ENCODE measurements around the gene CRX.
"Not testable (repeated sequence)": the region's sequence is repeated elsewhere in the genome, so short reads cannot be mapped to it uniquely, and the experiment has no call there.

Gene CRX

DNA sequence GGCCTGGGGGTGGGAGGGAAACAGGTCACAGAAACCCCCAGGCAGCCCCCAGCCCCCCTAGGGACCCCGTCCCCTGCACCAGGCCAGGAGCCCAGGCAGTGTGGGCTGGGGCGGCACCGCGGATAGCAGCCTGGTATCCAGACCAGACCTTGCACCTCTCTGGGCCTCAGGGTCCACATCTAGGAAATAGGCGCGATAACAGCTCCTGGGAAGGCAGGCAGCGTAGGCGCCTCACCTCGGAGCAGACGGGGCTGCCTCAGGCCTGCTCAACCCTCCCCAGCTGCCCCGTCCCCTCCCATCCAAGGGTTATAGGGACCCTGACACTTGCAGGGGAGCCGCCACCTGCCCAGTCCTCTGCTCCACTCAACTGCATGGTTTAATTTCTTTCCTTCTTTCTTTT, 18.1 kb upstream of the CRX start:
- not testable (repeated sequence) for DNase-seq (ENCODE audit: low read depth)

DNA sequence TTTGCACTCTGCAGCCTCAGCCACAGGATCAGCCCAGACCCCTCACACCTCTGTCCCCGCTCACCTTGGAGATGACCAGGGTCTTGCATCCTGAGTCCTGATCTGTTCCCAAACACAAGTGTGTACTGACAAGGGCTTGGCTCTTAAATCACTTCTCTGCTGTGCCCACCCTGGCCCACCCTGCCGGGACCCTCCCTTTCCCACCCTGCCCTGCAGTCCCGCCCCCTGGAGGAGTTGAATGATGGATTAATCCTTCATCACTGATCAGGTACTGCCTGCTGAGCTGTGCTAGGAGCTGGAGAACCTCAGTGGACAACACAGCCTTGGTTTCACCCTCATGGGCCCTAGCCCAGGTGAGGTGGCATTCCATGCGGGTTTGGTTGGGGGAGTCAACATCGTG, 17.3 kb upstream of the CRX start, which contains the start of gene TPRX1:
Gene TPRX1, minus strand, starts transcription at position 101 of the 400 bp plus-strand sequence. Its CDS starts 12 bp downstream, at position 89.
- not testable (repeated sequence) for DNase-seq (ENCODE audit: low read depth)

DNA sequence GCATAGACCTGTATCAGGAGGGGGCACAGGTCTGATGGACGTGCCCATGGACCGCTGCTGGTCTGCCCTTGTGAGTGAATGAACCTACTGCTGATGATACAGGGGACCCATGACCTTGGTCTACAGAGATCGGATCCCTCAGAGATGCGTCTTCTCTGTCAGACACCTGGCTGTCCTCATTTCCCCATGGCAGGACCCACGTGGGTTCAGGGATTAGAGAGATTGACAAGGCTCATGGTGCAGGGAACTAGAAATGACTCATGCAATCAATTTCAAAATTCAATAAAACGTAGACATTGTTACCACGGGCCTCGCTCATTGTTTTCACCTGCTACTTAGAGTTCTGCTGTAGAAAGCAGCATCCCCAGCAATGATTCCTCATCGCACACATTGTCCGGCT, 16.4 kb upstream of the CRX start:
- no peak for DNase-seq (ENCODE audit: low read depth)

DNA sequence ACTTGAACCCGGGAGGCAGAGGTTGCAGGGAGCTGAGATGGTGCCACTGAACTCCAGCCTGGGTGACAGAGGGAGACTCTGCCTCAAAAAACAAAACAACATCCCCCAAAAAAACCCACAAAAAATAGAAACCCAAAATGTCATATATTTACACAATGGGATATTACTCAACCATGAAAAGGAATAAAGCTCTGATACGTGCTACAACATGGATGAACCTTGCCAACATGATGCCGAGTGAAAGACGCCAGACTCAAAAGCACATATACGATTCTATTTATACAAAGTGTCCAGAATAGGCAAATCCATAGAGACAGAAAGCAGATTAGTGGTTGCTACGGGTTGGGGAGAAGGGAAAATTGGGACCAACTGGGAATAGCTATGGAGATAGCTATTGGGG, 15.3 kb upstream of the CRX start:
- DNase-seq (ENCODE audit: low read depth): no peak

DNA sequence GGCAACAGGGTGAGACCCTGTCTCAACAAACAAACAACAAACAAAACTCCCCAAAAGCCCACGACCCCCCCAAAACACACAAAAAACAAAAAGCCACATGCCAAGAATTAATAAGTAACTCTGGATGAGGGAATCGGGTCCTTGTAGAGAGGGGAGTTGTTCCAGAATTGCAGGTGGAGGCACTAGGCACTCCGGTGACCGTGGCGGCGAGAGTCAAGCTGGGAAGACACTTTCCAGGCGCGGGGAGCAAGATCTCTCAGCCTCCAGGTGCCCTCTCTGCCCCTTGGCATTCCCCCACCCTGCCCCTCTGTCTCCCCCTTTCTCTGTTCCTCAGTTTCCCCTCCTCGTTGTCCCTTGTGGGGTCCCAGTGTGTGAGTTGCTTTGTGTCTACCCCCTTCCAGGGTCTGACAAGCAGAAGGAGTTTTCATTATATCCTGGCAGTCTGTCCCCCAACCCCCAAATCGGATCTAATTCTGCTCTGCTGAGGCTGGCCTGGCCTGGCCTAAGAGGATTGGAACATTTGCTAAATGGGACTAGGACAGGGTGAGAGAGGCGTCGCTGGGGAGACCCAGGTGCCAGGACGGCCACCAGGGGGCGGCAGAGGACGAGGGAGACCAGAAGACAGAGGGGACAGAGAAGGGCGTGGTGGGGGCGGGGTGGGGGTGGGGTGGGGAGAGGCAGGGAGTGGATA, 8.3 kb upstream of the CRX start:
- DNase-seq (ENCODE audit: low read depth): peak; percentile 69

DNA sequence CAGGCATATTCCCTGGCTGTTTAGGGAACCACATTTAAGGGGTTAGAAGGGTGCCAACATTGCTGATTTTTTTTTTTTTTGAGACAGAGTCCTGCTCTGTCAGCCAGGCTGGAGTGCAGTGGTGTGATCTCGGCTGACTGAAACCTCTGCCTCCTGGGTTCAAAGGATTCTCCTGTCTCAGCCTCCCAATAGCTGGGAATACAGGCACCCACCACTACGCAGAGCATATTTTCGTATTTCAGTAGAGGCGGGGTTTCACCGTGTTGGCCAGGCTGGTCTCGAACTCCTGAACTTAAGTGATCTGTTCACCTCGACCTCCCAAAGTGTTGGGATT, 7.8 kb upstream of the CRX start:
- DNase-seq (ENCODE audit: low read depth): no peak

DNA sequence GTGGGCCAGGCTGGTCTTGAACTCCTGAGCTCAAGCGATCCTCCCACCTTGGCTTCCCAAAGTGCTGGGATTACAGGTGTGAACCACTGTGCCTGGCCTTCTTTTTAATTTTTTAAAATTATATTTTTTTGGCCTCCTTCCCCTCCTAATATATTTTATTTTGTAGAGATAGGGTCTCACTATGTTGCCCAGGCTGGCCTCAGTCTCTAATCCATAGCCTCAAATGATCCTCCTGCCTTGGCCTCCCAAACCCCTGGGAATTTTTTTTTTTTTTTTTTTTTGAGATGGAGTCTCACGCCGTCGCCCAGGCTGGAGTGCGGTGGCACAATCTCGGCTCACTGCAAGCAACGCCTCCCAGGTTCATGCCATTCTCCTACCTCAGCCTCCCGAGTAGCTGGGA, 5.5 kb upstream of the CRX start:
- DNase-seq (ENCODE audit: low read depth): not testable (repeated sequence)

DNA sequence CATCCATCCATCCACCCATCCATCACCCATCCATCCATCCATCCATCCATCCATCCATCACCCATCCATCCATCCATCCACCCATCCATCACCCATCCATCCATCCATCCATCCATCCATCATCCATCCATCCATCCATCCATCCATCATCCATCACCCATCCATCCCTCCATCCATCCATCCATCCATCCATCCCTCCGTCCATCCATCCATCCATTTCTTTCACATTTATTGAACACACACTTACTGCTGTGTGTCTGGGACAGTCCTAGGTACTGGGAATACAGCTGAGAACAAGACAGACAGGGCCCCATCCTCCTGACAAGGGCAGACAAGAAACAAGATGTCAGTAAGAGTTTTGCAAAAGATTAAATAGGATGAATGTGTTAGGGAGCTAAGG, 3.5 kb upstream of the CRX start:
- not testable (repeated sequence) for DNase-seq (ENCODE audit: low read depth)

DNA sequence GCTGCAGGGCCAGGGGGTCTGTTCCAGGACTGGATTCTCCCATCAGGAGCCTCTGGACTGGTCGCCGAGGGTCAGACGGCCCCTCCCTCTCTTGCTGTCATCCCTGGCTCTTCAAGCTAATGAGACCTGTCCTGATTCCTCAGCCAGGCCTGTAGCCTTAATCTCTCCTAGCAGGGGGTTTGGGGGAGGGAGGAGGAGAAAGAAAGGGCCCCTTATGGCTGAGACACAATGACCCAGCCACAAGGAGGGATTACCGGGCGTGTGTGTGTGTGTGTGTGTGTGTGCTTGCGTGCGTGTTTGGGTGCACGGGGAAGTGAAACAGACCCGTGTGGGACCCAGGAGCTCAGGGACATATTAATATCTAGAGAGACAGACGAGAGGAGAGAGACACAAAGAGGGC, 1.9 kb upstream of the CRX start:
- DNase-seq (ENCODE audit: low read depth): no peak

DNA sequence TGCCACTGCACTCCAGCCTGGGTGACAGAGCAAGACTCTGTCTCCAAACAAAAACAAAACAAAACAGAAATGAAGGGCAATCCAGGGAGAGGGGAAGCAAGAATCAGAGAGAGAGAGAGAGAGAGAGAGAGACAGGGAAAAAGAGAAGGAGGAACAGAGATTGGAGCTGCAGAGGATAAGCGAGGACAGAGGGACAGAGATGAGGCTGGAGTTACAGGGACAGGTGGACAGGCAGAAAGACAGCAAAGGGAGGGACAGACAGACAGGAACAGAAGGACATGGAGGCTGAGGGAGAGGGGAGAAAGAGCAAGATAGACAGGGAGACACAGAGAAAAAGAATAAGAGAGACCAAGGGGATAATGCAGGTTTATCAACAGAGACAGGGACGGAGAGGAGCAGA, 1.3 kb upstream of the CRX start:
- no peak for DNase-seq (ENCODE audit: low read depth)

DNA sequence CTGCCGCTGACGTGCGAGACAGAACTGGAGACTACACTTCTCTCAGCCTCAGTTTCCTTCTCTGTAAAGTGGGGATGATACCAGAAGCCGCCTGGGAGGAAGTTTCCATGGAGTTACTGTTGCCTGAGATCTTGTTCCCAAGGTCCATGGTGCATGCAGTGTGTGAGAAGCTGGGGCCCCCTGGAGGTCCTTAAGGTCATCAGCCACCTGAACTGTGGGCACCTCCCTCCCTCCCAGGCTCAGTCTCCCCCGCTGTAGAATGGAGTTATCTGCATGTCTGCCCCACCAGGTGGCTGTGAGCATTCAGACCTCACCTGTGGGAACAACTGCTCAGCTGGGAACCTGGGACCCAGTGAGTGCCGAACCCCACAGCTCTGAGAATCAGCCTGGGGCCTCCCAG, 2.7 kb downstream of the CRX start:
- no peak for DNase-seq (ENCODE audit: low read depth)

DNA sequence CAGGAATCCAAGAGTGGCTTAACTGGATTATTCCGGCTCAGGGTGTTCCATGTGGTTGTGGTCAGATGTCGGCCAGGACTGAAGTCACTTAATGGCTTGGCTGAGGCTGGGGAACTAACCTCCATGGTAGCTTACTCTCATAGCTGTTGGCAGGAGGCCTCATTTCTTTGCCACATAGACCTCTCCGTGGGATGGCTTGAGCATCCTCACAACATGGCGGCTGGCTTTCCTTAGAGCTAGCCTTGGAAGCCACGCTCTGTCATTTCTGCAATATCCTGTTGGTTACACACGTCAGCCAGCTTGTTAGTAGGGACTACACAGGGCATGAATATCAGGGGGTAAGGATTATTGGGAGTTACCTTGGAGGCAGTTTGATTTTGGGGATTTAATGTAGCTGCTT, 5.1 kb downstream of the CRX start:
- no peak for DNase-seq (ENCODE audit: low read depth)

DNA sequence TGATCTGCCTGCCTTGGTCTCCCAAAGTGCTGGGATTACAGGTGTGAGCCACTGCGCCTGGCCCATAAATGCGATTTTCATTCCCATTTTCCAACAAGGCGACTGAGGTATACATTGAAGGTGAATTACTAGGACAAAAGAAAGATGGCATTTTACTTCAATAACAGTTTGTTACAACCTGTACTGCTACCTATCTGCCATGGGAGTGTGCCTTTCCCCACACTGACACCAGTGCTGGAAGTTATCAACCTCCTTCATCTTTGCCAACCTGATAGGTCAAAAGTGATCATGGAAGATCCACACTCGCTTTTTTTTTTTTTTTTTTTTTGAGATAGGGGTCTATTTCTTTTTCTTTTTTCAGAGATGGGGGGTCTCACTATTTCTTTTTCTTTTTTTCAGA, 11.0 kb downstream of the CRX start:
- DNase-seq (ENCODE audit: low read depth): no peak

DNA sequence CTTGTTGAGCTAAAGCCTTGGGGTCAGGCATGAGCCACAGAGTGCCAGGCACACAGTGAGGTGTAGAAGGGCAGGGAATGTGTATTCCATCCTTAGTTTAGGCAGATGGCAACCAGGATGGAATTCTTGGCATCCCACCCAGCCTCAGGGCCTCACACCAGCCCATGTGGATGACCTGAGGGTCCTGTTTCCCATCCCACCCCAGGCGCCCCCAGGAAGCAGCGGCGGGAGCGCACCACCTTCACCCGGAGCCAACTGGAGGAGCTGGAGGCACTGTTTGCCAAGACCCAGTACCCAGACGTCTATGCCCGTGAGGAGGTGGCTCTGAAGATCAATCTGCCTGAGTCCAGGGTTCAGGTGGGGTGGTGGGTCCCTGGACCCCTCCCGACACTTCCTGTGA, 14.3 kb downstream of the CRX start:
- DNase-seq (ENCODE audit: low read depth): no peak

DNA sequence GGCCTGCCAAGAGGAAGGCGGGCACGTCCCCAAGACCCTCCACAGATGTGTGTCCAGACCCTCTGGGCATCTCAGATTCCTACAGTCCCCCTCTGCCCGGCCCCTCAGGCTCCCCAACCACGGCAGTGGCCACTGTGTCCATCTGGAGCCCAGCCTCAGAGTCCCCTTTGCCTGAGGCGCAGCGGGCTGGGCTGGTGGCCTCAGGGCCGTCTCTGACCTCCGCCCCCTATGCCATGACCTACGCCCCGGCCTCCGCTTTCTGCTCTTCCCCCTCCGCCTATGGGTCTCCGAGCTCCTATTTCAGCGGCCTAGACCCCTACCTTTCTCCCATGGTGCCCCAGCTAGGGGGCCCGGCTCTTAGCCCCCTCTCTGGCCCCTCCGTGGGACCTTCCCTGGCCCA, 17.7 kb downstream of the CRX start:
- no peak for DNase-seq (ENCODE audit: low read depth)

DNA sequence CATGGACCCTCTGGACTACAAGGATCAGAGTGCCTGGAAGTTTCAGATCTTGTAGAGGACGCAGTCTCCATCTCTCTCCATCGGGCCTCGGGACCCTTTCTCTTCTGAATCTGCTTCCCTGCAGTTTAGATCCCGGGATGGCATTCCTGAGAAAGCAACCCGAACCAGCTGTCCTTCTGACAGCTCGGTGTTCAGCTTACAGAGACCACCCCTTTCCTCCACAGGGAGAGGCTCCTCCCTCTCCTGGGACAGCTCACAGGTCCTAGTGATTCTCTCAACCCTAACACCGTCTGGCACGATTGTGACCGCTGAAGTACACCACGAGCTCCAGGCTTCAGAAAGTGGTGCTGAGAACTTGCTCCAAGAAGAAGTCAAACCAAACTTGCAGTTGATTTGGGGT, 18.2 kb downstream of the CRX start:
- no peak for DNase-seq (ENCODE audit: low read depth)

DNA sequence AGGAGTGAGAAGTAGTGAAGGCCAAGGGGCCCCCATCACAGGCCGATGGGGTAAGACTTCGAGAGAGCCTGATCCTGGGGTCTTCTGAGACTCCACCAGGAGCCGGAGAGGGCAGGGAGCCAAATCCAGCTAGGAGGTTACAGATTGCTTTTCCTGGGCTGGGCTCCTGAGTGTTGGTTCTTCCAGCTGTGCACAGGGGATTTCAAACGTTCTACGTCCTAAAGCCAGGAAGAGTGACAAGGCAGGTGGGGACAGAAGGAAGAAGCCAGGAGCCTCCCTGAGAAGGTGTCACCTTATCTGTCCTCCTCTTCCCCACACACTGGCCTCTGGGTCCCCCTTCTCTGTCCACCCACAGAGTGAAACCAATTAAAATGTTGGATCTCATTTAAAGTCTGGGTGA, 21.2 kb downstream of the CRX start:
- no peak for DNase-seq (ENCODE audit: low read depth)

DNA sequence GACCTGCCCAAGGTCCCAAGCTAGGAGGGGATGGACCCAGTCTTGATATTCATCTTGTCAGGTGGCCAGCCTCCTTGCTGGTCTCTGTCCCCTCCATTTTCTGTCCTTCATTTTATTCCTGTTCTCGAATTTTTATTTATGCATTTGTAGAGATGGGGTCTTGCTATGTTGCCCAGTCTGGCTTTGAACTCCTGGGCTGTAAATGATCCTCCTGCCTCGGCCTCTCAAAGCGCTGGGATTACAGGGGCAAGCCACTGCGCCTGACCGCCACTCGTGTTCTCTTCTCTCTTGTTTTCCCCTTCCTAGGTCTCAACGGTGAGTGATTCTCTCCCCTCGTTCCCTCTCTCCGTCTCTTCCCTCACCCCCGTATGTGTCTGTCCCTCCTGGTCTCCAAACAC, 26.7 kb downstream of the CRX start:
- DNase-seq (ENCODE audit: low read depth): no peak

DNA sequence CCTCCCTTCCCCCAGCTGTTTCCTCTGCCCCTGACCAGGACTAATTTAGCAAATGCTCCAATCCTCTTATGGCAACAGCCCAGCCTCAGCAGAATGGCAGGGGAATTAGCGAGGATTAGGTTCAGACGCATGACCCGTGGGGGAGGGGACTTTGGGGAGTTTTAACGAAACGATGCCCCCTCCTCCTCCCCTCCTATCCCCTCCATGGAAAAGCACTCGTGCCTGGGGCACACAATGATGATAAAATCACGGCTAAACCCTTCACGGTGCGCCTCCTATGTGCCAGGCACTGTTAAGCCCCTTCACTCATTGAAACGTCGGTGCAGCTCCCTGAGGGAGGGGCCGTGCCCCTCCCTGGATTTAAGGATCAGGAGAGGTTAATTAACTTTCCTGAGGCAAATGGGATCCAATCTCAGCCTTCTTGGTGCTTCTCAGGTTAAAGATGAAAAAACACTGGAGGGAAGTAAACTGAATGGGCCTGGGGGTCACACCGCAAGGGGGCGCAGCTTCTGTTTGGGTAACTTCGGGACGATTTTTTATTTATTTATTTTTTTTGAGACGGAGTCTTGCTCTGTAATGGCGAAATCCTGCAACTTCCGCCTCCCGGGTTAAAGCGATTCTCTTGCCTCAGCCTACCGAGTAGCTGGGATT, 27.2 kb downstream of the CRX start:
- DNase-seq (ENCODE audit: low read depth): peak; percentile 44

DNA sequence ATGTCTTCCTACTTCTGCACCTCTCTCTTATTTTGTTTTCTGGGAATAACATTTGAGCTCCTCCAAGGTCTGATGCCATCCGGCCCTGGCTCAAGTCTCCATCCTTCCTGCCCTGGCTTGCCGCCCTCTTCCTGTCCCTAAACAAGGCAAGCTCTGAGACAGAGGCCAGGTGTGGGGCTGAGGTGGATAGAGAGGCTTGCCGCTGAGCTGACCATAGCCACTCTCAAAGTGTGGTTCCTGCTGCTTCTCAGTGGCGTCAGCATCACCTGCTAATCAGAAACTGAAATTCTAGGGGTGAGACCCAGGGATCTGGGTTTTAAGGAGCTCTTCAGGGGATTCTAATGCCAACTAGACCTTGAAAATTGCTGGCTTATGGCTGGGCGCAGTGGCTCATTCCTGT, 31.3 kb downstream of the CRX start:
- DNase-seq (ENCODE audit: low read depth): no peak

DNA sequence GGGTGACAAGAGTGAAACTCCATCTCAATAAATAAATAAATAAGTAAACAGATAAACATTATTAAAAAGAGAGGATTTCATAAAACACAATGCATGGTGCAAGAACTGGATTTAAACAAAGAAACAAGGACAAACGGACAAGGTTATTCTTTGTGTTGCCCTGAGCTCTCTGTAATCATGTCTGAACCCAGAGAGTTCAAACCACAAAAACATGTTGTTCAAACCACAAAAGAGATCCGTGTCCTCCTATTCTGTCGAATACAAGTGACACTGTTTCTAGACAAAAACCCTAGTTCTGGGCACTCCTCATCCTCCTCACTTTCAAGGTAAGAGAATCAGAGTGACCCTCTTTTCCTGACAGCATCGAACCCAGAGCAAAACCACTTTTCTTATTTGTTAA, 32.7 kb downstream of the CRX start:
- no peak for DNase-seq (ENCODE audit: low read depth)

DNA sequence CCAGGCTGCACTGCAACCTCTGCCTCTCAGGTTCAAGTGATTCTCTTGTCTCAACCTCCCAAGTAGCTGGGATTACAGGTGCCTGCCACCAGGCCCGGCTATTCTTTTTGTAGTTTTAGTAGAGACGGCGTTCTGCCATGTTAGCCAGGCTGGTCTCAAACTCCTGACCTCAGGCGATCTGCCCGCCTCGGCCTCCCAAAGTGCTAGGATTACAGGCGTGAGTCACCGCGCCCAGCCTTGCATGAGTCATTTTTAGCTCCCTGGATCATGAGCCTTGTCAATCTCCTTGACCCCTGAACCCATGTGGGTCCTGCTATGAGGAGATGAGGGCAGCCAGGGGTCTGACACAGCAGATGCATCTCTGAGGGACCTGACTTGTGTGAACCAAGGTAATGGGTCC, 36.5 kb downstream of the CRX start:
- peak; percentile 71 for DNase-seq (ENCODE audit: low read depth)

DNA sequence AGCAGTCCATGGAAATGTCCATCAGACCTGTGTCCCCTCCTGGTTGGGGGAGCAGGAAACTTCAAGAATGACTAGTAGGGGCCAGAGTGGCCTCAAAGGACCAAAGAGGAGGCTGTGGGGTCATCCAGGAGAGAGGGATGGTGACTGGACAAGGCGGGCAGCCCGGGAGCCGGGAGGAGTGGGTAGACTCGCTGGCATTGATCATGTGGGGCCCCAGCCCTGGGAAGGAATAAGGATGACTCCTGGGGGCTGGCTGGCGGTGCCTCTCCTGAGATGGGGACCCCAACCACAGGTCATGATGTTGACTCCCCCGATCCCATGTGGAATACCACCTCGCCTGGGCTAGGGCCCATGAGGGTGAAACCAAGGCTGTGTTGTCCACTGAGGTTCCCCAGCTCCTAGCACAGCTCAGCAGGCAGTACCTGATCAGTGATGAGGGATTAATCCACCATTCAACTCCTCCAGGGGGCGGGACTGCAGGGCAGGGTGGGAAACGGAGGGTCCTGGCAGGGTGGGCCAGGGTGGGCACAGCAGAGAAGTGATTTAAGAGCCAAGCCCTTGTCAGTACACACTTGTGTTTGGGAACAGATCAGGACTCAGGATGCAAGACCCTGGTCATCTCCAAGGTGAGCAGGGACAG, 37.0 kb downstream of the CRX start, which contains the start of gene TPRX2:
Gene TPRX2, plus strand, starts transcription at position 590 of the 640 bp plus-strand sequence. Its CDS starts 12 bp downstream, at position 602.
- DNase-seq (ENCODE audit: low read depth): not testable (repeated sequence)

DNA sequence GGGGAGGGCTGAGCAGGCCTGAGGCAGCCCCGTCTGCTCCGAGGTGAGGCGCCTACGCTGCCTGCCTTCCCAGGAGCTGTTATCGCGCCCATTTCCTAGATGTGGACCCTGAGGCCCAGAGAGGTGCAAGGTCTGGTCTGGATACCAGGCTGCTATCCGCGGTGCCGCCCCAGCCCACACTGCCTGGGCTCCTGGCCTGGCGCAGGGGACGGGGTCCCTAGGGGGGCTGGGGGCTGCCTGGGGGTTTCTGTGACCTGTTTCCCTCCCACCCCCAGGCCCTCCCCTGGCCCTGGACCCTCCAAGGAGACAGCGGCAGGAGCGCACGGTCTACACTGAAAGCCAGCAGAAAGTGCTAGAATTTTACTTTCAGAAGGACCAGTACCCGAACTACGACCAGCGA, 38.1 kb downstream of the CRX start:
- DNase-seq (ENCODE audit: low read depth): not testable (repeated sequence)

Data from ELR (cell line).